ENCODE data around the gene SUMF1.
A peak's percentile ranks its signal among the peaks of the same experiment; 100 is the strongest.

SUMF1 gene

DNA sequence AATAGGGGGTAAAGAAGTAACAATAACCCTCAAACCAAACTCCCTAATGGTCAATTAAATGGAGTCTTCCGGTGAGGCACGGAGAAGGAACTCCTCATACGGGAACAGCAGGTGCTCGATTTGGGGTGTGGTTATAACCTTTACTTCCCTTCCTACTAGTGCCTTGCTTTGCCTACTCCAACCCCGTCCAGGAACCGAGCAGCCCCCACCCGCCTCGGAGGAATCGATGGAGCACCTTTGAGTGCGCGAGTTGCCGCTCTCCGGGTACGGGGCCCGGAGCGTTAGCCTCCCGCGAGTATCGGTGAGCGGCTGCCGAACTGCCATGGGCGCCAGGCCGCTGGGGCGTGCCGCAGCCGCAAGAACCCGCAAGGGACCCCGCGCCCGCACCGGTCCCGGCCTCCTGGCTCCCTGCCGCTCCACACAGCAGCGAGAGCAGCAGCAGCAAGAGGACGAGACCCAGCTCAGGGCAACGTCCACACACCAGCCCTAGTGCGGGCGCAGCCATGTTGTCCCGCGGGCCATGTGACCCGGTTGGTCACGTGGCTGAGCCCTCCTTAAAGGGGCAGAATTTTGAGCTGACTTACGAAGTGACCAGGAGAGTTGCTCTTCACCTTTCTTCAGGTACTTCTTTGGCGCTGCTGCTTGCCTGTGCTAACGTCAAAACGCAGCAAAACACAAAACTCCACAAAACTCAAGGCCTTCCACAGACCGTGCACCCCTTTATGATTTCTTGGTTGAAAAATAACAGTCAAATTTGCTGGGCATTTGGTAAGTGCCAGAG is at the start of gene SUMF1:
SUMF1 (minus strand) TSS at position 529 of the 781 bp plus-strand sequence; CDS start at position 505, 24 bp downstream.
- peak within 1 kb of the TSS; percentile 95 for H3K27ac Mint-ChIP-seq
- H3K36me3 Mint-ChIP-seq = no peaks in the 10 kb centered on the region
- H3K4me3 Mint-ChIP-seq = peak within 1 kb of the TSS; percentile 92
- no peaks in the 10 kb centered on the region for H3K9me3 Mint-ChIP-seq
- ATAC-seq (ENCODE audit: low read depth) (peak; percentile 97), DNase-seq (ENCODE audit: low spot score in 2 of 2) (peak; percentile 61 to 71)
- H3K4me1 Mint-ChIP-seq = peaks cover 10% of the 10 kb centered on the region
- H3K27me3 Mint-ChIP-seq = no peaks in the 10 kb centered on the region

DNA sequence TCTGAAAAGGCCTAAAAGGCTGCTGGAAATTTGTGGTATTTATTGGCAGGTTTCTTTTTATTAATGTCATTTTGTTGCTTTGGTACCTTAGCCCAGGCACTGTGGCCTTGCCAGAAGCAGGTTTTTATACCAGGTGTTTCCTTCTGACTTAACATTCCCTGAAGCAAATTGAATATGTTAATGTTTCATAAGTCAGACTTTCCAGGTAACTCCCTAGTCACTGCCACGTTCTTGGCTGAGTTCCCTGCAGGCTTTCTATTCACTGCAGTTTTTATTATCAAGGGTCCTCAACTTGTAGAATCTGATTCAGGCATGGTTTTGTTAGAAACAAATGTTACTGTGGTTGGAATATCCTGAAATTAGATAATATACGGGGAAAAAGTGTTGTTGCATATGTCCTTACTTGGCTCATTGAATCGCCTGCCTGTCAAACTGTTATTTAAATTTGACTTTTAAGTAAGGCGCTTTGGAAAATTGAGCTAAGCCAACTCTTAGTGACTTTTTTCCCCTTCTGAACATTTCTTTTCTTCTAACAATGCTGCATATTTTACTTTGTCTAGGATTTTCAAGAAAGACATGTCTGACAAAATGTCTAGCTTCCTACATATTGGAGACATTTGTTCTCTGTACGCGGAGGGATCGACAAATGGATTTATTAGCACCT is 49.0 kb upstream of the SUMF1 start:
- no peak for ATAC-seq (ENCODE audit: low read depth)
- Mint-ChIP-seq H3K9me3 (no peaks in the 10 kb centered on the region), H3K4me1 (peaks cover 37% of the 10 kb centered on the region)

DNA sequence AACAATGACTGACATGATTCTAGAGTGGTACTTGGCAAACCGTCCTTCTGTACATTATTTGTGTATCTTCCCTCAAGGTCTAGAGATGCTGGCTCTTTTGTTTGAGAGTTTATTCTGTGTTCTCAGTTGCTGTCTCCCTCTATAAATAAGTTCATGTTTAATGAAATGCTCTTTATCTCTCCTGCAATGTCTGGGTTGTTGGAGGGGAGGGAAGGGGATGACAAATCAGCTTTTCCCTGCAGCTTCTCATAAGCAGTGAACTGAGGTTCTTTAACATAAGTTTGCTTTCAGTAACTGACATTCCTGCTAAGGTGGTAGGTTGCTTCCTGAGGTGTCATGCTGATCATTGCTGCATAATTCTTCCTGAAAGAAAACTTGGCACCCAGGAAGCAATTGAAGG is 47.8 kb upstream of the SUMF1 start:
- Mint-ChIP-seq H3K9me3 (no peaks in the 10 kb centered on the region), H3K36me3 (peaks cover 19% of the 10 kb centered on the region), H3K27me3 (no peaks in the 10 kb centered on the region), H3K27ac (peak overlapping the region; percentile 1), H3K4me3 (no peak overlapping the region), H3K4me1 (peaks cover 43% of the 10 kb centered on the region)
- ATAC-seq (ENCODE audit: low read depth) = no peak
- no peak for DNase-seq (ENCODE audit: low spot score in 2 of 2)

More for the DNA sequence above, 49.0 kb upstream of the SUMF1 start:
- Mint-ChIP-seq H3K27ac (peak overlapping the region; percentile 1), H3K27me3 (no peaks in the 10 kb centered on the region), H3K4me3 (no peak overlapping the region), H3K36me3 (peaks cover 12% of the 10 kb centered on the region)
- no peak for DNase-seq (ENCODE audit: low spot score in 2 of 2)

DNA sequence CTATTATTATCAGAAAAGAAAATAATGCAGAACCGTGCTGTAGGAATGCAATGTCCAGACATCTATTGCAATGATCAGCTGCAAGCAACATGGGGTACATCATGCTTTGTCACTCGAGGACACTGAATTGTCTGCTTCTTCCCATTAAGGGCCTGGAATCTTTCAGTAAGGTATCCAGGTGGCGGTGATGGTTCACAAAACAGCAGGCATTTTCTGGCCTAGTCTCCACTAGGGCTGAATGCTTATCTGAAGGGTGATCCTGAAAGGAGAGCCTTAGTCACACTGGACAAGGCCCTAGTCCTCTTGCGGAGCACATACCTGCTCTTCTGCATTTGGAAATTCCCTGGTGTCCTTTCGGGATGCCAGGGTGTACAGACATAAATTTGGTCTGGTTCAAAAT is 47.3 kb upstream of the SUMF1 start:
- H3K36me3 Mint-ChIP-seq = peaks cover 19% of the 10 kb centered on the region
- no peaks in the 10 kb centered on the region for H3K27me3 Mint-ChIP-seq
- H3K9me3 Mint-ChIP-seq = no peaks in the 10 kb centered on the region
- no peak overlapping the region for H3K4me3 Mint-ChIP-seq
- no peak for ATAC-seq (ENCODE audit: low read depth)
- DNase-seq (ENCODE audit: low spot score in 2 of 2) = no peak
- peaks cover 42% of the 10 kb centered on the region for H3K4me1 Mint-ChIP-seq
- no peak overlapping the region for H3K27ac Mint-ChIP-seq

DNA sequence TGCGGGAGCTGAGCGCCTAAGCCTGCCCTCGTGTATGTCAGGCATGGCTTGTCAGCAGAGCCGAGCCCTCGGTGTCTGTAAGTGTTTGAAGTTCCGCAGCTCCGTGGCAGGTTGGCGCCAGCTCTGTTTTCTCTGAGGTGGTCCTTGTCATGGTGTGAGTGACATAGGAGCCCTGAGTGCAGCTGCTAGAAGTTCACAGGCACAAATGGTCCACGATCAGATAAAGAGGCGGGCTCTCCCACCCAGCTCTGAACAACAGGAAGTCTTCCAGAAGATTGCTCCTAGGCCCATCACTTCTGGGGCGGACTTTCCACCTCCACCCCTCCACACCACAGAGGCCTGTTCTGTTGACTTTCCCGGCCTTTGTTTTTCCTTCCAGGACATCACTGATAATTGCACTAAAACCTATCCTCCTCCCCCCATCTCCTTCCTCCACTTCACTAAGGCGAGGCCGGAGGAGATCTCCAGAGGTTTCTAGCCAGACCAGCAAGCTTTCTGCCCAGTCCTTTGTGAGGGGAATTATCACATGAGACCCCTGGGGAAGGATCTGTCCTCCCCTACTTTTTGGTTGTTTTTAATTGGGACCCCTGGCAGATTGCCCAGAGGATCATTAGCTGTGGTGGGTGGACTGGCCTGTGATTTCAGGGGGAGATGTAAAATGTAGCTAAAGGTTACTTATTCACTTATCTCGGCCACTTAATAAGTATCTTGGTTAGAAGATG is 46.0 kb upstream of the SUMF1 start:
- Mint-ChIP-seq H3K9me3 (no peaks in the 10 kb centered on the region), H3K4me1 (peaks cover 48% of the 10 kb centered on the region), H3K36me3 (peaks cover 22% of the 10 kb centered on the region), H3K27ac (peak overlapping the region; percentile 42), H3K4me3 (no peak overlapping the region), H3K27me3 (no peaks in the 10 kb centered on the region)
- DNase-seq (ENCODE audit: low spot score in 2 of 2) (no peak), ATAC-seq (ENCODE audit: low read depth) (no peak)

DNA sequence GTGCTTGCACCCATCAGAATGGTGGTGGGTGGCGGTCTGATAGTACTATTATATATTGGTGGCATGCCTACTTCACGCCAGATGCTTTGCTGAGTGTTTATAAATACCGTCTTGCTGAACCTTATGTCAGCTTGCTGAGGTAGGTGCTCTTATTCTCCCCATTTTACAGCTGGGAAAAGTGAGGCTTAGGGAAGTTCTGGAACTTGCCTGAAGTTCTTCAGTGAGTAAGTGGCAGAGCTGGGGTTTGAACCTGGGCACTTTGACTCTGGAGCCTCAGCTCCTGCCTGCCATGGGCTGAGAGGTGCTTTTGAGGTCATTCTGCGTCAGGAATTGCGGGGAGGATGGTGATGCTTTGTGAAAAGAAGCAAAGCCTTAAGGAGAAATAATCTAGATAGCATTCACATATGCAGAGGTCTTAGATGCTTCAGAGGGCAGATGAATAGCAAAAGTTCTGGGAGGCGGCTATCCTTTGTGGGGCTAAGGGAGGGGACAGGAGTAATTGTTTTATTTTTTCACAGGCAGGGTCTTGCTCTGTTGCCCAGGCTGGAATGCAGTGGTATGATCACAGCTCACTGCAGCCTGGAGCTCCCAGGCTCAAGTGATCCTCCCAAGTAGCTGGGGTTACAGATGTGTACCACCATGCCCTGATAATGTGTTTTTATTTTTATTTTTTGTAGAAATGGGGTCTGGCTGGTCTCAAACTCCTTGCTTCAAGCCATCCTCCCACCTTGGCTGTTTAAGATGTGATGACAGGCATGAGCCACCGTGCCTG is 44.6 kb upstream of the SUMF1 start:
- no peak overlapping the region for H3K4me3 Mint-ChIP-seq
- H3K9me3 Mint-ChIP-seq = no peaks in the 10 kb centered on the region
- no peaks in the 10 kb centered on the region for H3K27me3 Mint-ChIP-seq
- H3K4me1 Mint-ChIP-seq = peaks cover 49% of the 10 kb centered on the region
- H3K27ac Mint-ChIP-seq = peak overlapping the region; percentile 61
- peaks cover 18% of the 10 kb centered on the region for H3K36me3 Mint-ChIP-seq
- DNase-seq (ENCODE audit: low spot score in 2 of 2) (no peak), ATAC-seq (ENCODE audit: low read depth) (no peak)

DNA sequence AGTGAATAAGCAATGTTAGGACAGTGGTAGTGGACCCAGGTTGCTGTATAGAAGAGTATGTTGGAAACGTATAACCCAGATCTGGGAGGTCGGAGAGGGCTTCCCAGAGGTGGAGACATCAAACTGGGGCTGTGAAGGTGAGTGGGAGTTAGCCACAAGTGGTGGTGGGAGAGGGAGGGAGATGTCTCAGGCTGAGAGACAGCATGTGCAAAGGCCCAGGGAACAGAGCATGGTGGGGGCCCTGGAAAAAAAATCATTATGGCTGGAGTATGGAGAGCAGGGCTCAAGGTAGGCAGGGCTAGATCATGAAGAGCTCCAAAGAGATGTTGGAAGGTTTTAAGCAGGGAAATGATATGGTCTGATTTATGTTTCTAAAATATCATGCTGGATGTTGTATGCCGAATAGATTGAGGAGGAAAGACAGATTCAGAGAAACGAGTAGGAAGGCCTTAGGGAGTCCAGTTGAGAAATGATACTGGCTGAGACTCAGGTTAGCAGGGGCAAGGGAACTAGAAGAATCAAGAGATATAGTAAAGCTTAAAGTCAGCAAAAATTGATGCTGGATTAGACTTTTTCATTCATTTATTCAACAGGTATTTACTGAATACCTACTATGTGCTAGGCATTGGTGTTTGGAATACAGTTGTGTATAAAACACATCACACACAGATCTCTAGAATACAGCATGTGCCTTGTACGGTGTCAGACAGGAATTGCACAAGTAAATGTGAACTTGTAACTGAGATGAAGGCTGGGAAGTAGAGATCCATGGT is 43.1 kb upstream of the SUMF1 start:
- DNase-seq (ENCODE audit: low spot score in 2 of 2) (no peak), ATAC-seq (ENCODE audit: low read depth) (no peak)
- Mint-ChIP-seq H3K27ac (peak overlapping the region; percentile 58), H3K4me3 (no peak overlapping the region), H3K27me3 (no peaks in the 10 kb centered on the region), H3K4me1 (peaks cover 54% of the 10 kb centered on the region), H3K36me3 (peaks cover 15% of the 10 kb centered on the region), H3K9me3 (no peaks in the 10 kb centered on the region)

DNA sequence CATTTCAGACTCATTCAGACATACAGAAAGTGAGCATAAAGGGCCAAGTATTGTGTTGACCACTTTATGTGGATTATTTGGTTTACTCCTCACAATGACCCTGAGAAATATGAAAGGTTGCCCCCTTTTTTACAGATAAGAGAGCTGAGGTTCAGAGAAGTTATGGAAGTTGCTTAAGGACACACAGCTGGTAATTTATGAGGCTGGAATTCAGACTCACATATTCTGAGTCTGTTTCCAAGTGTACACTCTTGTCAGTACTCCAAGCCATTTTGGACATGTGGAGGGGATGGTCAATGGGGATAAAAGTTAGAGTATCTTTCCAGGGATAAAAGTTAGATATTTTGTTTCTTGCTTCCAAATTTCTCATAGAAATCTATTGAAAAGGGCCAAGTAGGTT is 42.0 kb upstream of the SUMF1 start:
- ATAC-seq (ENCODE audit: low read depth) = no peak
- H3K27ac Mint-ChIP-seq = peak overlapping the region; percentile 82
- no peaks in the 10 kb centered on the region for H3K27me3 Mint-ChIP-seq
- DNase-seq (ENCODE audit: low spot score in 2 of 2) = no peak
- H3K9me3 Mint-ChIP-seq = no peaks in the 10 kb centered on the region
- H3K4me3 Mint-ChIP-seq = no peak overlapping the region
- H3K4me1 Mint-ChIP-seq = peaks cover 60% of the 10 kb centered on the region
- peaks cover 15% of the 10 kb centered on the region for H3K36me3 Mint-ChIP-seq

DNA sequence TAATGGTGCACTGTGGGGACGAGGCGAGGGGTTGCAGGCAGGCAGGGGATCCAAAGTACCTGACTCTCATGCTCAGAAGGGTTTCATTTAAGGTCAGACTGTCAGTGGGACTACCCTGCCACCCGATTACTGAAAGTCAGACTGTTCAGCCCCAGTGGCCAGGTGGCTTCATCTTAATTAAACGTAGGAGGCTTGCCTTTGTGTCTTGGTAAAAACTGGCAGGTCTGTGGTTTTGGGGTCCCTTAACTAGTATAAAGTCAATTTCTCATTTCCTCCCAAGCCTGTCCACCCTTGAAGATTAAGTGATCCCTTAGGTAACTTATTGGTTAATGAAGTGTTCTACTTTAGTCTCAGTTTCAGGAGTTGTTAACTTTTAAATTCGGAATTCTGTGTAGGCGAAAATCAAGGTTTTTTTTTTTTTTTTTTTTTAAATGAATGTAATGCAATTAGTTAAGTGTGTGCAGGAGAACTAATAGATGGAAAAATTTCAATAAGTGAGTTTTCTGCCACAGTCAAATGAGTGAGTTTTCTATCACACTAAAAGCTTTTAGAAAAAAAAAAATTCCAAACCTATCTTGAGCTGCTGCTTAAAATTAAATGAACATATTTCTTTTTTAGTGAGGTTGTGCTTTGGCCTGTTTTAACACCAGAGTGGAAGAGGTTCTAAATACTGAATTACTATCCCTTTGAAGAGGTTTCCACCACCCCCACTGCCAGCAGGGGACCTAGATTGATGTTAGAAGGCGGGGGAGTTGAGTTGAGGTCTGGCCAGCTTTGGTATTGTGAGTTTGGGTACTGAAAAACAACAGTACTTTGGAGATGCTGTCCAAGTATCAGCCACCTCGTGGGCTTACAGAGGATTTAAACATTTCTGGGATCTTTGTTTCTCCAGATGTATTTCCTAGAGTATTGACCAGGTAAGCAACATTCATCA is 41.2 kb upstream of the SUMF1 start:
- H3K4me3 Mint-ChIP-seq = peak overlapping the region; percentile 63
- no peak for ATAC-seq (ENCODE audit: low read depth)

DNA sequence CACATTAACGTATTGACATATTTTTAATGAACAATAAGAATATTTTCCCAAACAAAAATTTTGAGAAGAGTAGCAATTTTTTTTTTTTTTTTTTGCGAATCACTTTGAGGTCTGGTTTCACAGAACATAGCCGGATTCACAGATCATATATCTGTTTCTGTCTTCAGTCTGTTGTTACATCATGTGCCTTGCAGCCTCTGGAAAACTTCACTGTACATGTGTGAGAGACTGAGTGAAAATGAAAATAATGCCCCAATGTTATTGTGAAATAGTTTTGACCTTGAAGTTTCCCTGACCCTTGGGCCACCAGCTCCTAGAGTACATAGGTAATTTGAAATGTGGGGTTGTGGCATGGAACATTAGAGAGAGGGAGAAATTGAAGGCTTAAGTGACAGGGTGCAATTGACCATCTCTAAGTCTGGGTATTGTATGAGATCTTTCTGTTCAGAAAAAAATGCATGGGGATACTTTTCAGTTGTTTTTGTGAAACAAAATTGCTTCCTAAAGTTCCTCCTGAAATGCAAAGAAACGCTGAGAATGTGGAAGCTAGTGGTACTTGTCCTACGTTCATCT is 40.0 kb upstream of the SUMF1 start:
- H3K27ac Mint-ChIP-seq = peak overlapping the region; percentile 82
- H3K4me1 Mint-ChIP-seq = peaks cover 72% of the 10 kb centered on the region
- ATAC-seq (ENCODE audit: low read depth) (no peak), DNase-seq (ENCODE audit: low spot score in 2 of 2) (no peak)
- H3K9me3 Mint-ChIP-seq = no peaks in the 10 kb centered on the region
- no peaks in the 10 kb centered on the region for H3K27me3 Mint-ChIP-seq
- H3K36me3 Mint-ChIP-seq = peaks cover 15% of the 10 kb centered on the region
- H3K4me3 Mint-ChIP-seq = peak overlapping the region; percentile 63

More for the DNA sequence above, 41.2 kb upstream of the SUMF1 start:
- DNase-seq (ENCODE audit: low spot score in 2 of 2) = no peak
- Mint-ChIP-seq H3K4me1 (peaks cover 67% of the 10 kb centered on the region), H3K36me3 (peaks cover 15% of the 10 kb centered on the region), H3K27ac (peak overlapping the region; percentile 82), H3K27me3 (no peaks in the 10 kb centered on the region), H3K9me3 (no peaks in the 10 kb centered on the region)

DNA sequence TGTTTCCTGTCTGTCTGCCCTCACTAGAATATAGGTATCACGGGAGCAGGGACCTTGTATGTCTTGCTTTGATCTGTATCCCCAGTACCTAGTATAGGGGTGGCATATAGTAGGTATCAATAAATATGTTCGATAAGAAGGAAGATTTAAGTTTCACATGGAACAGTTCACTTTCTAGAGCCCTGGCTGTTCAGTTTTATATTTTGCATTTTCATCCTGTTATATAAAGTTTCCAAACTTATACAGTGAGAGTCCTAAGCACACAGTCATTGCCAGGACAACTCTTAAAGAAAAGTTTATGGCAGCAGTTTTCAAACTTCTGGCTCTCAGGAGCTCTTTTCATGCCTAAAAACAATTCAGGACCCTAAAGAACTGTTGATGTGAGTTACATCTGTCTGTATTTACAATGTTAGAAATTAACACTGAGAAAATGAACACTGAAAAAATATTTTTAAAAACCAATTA is 39.5 kb upstream of the SUMF1 start:
- no peaks in the 10 kb centered on the region for H3K9me3 Mint-ChIP-seq
- no peaks in the 10 kb centered on the region for H3K27me3 Mint-ChIP-seq
- H3K36me3 Mint-ChIP-seq = peaks cover 15% of the 10 kb centered on the region
- H3K4me3 Mint-ChIP-seq = peak overlapping the region; percentile 66
- DNase-seq (ENCODE audit: low spot score in 2 of 2) (no peak), ATAC-seq (ENCODE audit: low read depth) (no peak)
- H3K27ac Mint-ChIP-seq = peak overlapping the region; percentile 89
- peaks cover 73% of the 10 kb centered on the region for H3K4me1 Mint-ChIP-seq

Data from memory B cell (primary cell).